ENCODE data around the gene PLK3. TPM values are rescaled to one million over a fixed set of nuclear protein-coding genes. Genes with fewer than 3 reads are reported as not detected.

PLK3 gene
- total and polyA plus RNA-seq, 2 donors (not counting 3 experiments of a cell fraction or from before 2014, with no cell fraction given): 55.0 to 66.7 TPM

- Histone ChIP-seq H3K27ac (ENCODE audit: insufficient read depth, low read depth, low read length) (peak overlapping the region; percentile 100), H3K36me3 (ENCODE audit: control insufficient read depth in 2 of 2, extremely low read depth in 1 of 2, insufficient read depth in 2 of 2, low read length in 2 of 2) (peaks cover 0 to 18% of the 10 kb centered on the region in 2 experiments), H3K9me3 (replicated peaks; ENCODE audit: control insufficient read depth, insufficient read depth, low read length) (no peaks in the 10 kb centered on the region), H4K20me1 (replicated peaks; ENCODE audit: control insufficient read depth, extremely low read depth, insufficient read depth, low read length) (no peaks in the 10 kb centered on the region), H3K4me1 (ENCODE audit: control insufficient read depth, extremely low read depth, insufficient read depth, low read length) (peaks cover 67% of the 10 kb centered on the region), H3K9me1 (replicated peaks; ENCODE audit: control insufficient read depth, extremely low read depth, insufficient read depth, low read length) (no peaks in the 10 kb centered on the region), H3K4me2 (ENCODE audit: insufficient read depth, low read length) (peak overlapping the region; percentile 71), H3K79me2 (ENCODE audit: control insufficient read depth, insufficient read depth, low read length) (peaks cover 36% of the 10 kb centered on the region), H2AFZ (ENCODE audit: low read depth, low read length) (no peak overlapping the region), H3K4me3 (replicated peaks in 1 of 3; ENCODE audit: insufficient read depth in 1 of 3, low read depth in 1 of 3, low read length in 3 of 3) (peak overlapping the region in 2 of 3 experiments; percentile 50 to 60), H3K27me3 (ENCODE audit: control insufficient read depth in 2 of 2, insufficient read depth in 2 of 2, low read length in 2 of 2) (no peaks in the 10 kb centered on the region), H3K9ac (replicated peaks; ENCODE audit: extremely low read depth, insufficient read depth, low read length) (peak overlapping the region; percentile 99)
- dilution Hi-C loops (cut with MboI; ENCODE audit: extremely low pct_ligation_motif_present, low sequenced_read_pairs): no loop called here
- peak; percentile 69 for FAIRE-seq
- CTCF ChIA-PET: interaction anchor here (0.6 to 3.0 kb wide), 11 partner anchors 9 to 202 kb away, joined by 3 to 50 read pairs (median 6); partner anchors contain the start of genes BEST4, HECTD3, PLK3 and RNU5D-1
- peak; percentile 53 for DNase-seq (ENCODE audit: low read depth, low spot score)
- no peak for TF ChIP-seq FOS (IDR thresholded peaks at IDR 0.05; ENCODE audit: borderline replicate concordance, insufficient read depth, low read length)
- no peak for TF ChIP-seq MYC (IDR thresholded peaks at IDR 0.05; ENCODE audit: low read depth, low read length)
- TF ChIP-seq CTCF (IDR thresholded peaks at IDR 0.05; ENCODE audit: extremely low read depth in 1 of 2, insufficient read depth in 1 of 2, low read depth in 1 of 2, low read length in 2 of 2): peak in 1 of 2 donors; percentile 20
- peak; percentile 78 for TF ChIP-seq POLR2A (IDR thresholded peaks at IDR 0.05; ENCODE audit: low read depth, low read length)
- TF ChIP-seq POLR2AphosphoS5 (IDR thresholded peaks at IDR 0.05; ENCODE audit: insufficient read depth, low read depth, low read length): peak; percentile 64
- no peak for TF ChIP-seq JUN (IDR thresholded peaks at IDR 0.05; ENCODE audit: borderline replicate concordance, insufficient read depth, insufficient read length, low read depth)
- TF ChIP-seq MAX (IDR thresholded peaks at IDR 0.05; ENCODE audit: insufficient read depth, insufficient read length): no peak
- no peak for TF ChIP-seq EZH2 (IDR thresholded peaks at IDR 0.05; ENCODE audit: borderline replicate concordance, low read depth, low read length, severe bottlenecking)
- POLR2A ChIA-PET: interaction anchor here (1.0 to 4.3 kb wide), 5 partner anchors 9 to 34 kb away, joined by 6 to 97 read pairs (median 13); partner anchors contain the start of genes PLK3 and RPS8
- intact Hi-C loops (cut with micrococcal nuclease): loop anchor here (10.0 kb wide), 1 partner anchor 876 kb away; the partner anchor contains the start of genes GPBP1L1 and TMEM69
- BruUV-seq (replicated peaks): TSS peak; percentile 56
Observed at GRCh38 chr1:44808938-44809917, 9.1 kb downstream of the PLK3 start.
